HepG2 (cell line): ENCODE data around the gene RNU4-1. TPM values are rescaled to one million over a fixed set of nuclear protein-coding genes. Genes with fewer than 3 reads are reported as not detected.

Source experiments
- GRHL1 ChIP-seq: sonication (generic); formaldehyde crosslinking; conservative IDR thresholded peaks from 2 replicates; pipeline ENCODE4 v1.8.0; 2022; ENCODE audit warnings: missing genetic modification reagents
- HOXA3 ChIP-seq: sonication (generic); formaldehyde crosslinking; IDR thresholded peaks from 2 replicates; pipeline ENCODE4 v1.5.0; 2020; ENCODE audit warnings: missing genetic modification reagents
- JARID2 ChIP-seq: sonication (generic); formaldehyde crosslinking; IDR thresholded peaks from 2 replicates; pipeline ENCODE4 v1.8.1; 2023; ENCODE audit warnings: missing genetic modification reagents, inconsistent platforms; ENCODE audit not compliant: insufficient replicate concordance
- NONO ChIP-seq, 2 experiments: fragments of 450-650 bp in 1 of 2; sonication (generic) in 1 of 2; formaldehyde crosslinking in 1 of 2; IDR thresholded peaks in 1 of 2; conservative IDR thresholded peaks in 1 of 2; 2 replicates each; pipeline versions ENCODE4 v1.6.1 to v1.8.0; 2017 to 2022; ENCODE audit warnings: mild to moderate bottlenecking in 1 of 2, missing genetic modification reagents in 1 of 2, moderate library complexity in 1 of 2
- SRSF9 ChIP-seq: fragments of 200-400 bp; formaldehyde crosslinking; IDR thresholded peaks from 2 replicates; pipeline ENCODE4 v1.6.1; 2018; ENCODE audit warnings: borderline replicate concordance, mild to moderate bottlenecking, low read depth, low read length; ENCODE audit not compliant: insufficient read depth, poor library complexity, severe bottlenecking
- THAP11 ChIP-seq: IDR thresholded peaks from 2 replicates; pipeline ENCODE4 v1.6.1; 2016; ENCODE audit warnings: missing biosample characterization, missing genetic modification reagents
- ZIK1 ChIP-seq: sonication (generic); formaldehyde crosslinking; IDR thresholded peaks from 2 replicates; pipeline ENCODE4 v1.5.0; 2020; ENCODE audit warnings: mild to moderate bottlenecking, low read depth, missing genetic modification reagents, borderline replicate concordance
- ZNF326 ChIP-seq: sonication (generic); formaldehyde crosslinking; IDR thresholded peaks from 2 replicates; pipeline ENCODE4 v1.4.0; 2020; ENCODE audit warnings: missing genetic modification reagents, borderline replicate concordance
- ZNF34 ChIP-seq: sonication (generic); formaldehyde crosslinking; IDR thresholded peaks from 2 replicates; pipeline ENCODE4 v1.4.0; 2020; ENCODE audit warnings: mild to moderate bottlenecking, missing genetic modification reagents, borderline replicate concordance
- ZNF556 ChIP-seq: sonication (generic); formaldehyde crosslinking; IDR thresholded peaks from 2 replicates; pipeline ENCODE4 v1.4.0; 2020; ENCODE audit warnings: mild to moderate bottlenecking, missing genetic modification reagents, borderline replicate concordance
- ZNF773 ChIP-seq: sonication (generic); formaldehyde crosslinking; IDR thresholded peaks from 2 replicates; pipeline ENCODE4 v1.4.0; 2020; ENCODE audit warnings: missing genetic modification reagents, borderline replicate concordance
- ZNF83 ChIP-seq: sonication (generic); formaldehyde crosslinking; IDR thresholded peaks from 2 replicates; pipeline ENCODE4 v1.4.0; 2020; ENCODE audit warnings: missing genetic modification reagents, mild to moderate bottlenecking, borderline replicate concordance
- polyA plus RNA-seq, 8 experiments: library from polyadenylated mRNA; depleted of rRNA in 3 of 8; stranded (reverse) in 7 of 8; unstranded in 1 of 8; fragments of >200 nt; fragmentation: Illumina TruSeq in 4 of 8; extraction: Trizol in 4 of 8; gene quantifications; 2 replicates each; pipeline versions ENCODE4 v1.2.1 to v1.2.3, GENCODE V29; 2011 to 2016; ENCODE audit warnings: low read depth in 4 of 8, missing spikeins in 1 of 8, mixed read lengths in 1 of 8; ENCODE audit not compliant: insufficient read depth in 1 of 8
- total RNA-seq, 5 experiments: library from RNA; depleted of rRNA; stranded (reverse); fragments of >200 nt; fragmentation: Illumina TruSeq; extraction: Trizol; gene quantifications; 2 replicates each; pipeline ENCODE4 v1.2.3, GENCODE V29; 2016; ENCODE audit warnings: low read depth in 1 of 5
- TF ChIP-seq, protein P1 (sequence below): sonication (generic); formaldehyde crosslinking; IDR thresholded peaks from 2 replicates; pipeline ENCODE4 v1.5.0; 2020; ENCODE audit warnings: mild to moderate bottlenecking, missing genetic modification reagents
- TF ChIP-seq, protein P2 (sequence below): sonication (generic); formaldehyde crosslinking; IDR thresholded peaks from 2 replicates; pipeline ENCODE4 v1.9.0; 2021; ENCODE audit warnings: mild to moderate bottlenecking, missing genetic modification reagents
- TF ChIP-seq, protein P3 (sequence below): sonication (generic); formaldehyde crosslinking; IDR thresholded peaks from 2 replicates; pipeline ENCODE4 v1.5.1; 2020; ENCODE audit warnings: mild to moderate bottlenecking, missing genetic modification reagents, moderate library complexity

RNU4-1 gene
- total and polyA plus RNA-seq, 2 of the 13 experiments (the other 11 are each of a cell fraction or from before 2014, with no cell fraction given): 7,407 TPM; not detected in 1

GRCh38 chr12:120265473-120266179 is 27.4 kb downstream of the RNU4-1 start, which contains the start of gene PXN (continued):
- TF ChIP-seq ZNF326: no peak
- TF ChIP-seq ZNF34 (CRISPR knock-in tag): 0 out of 2 replicates have a peak, but pooled peaks have one; percentile 36
- no peak for TF ChIP-seq NONO (IDR thresholded peaks at IDR 0.05)
- 0 out of 2 replicates have a peak, but pooled peaks have one; percentile 16 for TF ChIP-seq NONO (CRISPR knock-in tag; conservative IDR thresholded peaks at IDR 0.05)
- peak; percentile 37; the same call in 1 of the 2 replicates for TF ChIP-seq HOXA3 (CRISPR knock-in tag)
- peak; percentile 75 for TF ChIP-seq THAP11
- no peak for TF ChIP-seq GRHL1 (CRISPR knock-in tag)
- TF ChIP-seq SRSF9: no peak
- TF ChIP-seq ZNF556 (CRISPR knock-in tag): peak; percentile 50; the same call in 1 of the 2 replicates
- no peak for TF ChIP-seq ZNF83 (CRISPR knock-in tag)
- TF ChIP-seq, protein P1, sequence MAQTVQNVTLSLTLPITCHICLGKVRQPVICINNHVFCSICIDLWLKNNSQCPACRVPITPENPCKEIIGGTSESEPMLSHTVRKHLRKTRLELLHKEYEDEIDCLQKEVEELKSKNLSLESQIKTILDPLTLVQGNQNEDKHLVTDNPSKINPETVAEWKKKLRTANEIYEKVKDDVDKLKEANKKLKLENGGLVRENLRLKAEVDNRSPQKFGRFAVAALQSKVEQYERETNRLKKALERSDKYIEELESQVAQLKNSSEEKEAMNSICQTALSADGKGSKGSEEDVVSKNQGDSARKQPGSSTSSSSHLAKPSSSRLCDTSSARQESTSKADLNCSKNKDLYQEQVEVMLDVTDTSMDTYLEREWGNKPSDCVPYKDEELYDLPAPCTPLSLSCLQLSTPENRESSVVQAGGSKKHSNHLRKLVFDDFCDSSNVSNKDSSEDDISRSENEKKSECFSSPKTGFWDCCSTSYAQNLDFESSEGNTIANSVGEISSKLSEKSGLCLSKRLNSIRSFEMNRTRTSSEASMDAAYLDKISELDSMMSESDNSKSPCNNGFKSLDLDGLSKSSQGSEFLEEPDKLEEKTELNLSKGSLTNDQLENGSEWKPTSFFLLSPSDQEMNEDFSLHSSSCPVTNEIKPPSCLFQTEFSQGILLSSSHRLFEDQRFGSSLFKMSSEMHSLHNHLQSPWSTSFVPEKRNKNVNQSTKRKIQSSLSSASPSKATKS (CRISPR knock-in tag): no peak
- peak; percentile 58; the same call in 1 of the 2 replicates for TF ChIP-seq ZIK1 (CRISPR knock-in tag)
- TF ChIP-seq, protein P2, sequence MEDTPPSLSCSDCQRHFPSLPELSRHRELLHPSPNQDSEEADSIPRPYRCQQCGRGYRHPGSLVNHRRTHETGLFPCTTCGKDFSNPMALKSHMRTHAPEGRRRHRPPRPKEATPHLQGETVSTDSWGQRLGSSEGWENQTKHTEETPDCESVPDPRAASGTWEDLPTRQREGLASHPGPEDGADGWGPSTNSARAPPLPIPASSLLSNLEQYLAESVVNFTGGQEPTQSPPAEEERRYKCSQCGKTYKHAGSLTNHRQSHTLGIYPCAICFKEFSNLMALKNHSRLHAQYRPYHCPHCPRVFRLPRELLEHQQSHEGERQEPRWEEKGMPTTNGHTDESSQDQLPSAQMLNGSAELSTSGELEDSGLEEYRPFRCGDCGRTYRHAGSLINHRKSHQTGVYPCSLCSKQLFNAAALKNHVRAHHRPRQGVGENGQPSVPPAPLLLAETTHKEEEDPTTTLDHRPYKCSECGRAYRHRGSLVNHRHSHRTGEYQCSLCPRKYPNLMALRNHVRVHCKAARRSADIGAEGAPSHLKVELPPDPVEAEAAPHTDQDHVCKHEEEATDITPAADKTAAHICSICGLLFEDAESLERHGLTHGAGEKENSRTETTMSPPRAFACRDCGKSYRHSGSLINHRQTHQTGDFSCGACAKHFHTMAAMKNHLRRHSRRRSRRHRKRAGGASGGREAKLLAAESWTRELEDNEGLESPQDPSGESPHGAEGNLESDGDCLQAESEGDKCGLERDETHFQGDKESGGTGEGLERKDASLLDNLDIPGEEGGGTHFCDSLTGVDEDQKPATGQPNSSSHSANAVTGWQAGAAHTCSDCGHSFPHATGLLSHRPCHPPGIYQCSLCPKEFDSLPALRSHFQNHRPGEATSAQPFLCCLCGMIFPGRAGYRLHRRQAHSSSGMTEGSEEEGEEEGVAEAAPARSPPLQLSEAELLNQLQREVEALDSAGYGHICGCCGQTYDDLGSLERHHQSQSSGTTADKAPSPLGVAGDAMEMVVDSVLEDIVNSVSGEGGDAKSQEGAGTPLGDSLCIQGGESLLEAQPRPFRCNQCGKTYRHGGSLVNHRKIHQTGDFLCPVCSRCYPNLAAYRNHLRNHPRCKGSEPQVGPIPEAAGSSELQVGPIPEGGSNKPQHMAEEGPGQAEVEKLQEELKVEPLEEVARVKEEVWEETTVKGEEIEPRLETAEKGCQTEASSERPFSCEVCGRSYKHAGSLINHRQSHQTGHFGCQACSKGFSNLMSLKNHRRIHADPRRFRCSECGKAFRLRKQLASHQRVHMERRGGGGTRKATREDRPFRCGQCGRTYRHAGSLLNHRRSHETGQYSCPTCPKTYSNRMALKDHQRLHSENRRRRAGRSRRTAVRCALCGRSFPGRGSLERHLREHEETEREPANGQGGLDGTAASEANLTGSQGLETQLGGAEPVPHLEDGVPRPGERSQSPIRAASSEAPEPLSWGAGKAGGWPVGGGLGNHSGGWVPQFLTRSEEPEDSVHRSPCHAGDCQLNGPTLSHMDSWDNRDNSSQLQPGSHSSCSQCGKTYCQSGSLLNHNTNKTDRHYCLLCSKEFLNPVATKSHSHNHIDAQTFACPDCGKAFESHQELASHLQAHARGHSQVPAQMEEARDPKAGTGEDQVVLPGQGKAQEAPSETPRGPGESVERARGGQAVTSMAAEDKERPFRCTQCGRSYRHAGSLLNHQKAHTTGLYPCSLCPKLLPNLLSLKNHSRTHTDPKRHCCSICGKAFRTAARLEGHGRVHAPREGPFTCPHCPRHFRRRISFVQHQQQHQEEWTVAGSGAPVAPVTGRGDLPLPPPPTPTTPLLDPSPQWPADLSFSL (CRISPR knock-in tag): no peak
- TF ChIP-seq JARID2 (CRISPR knock-in tag): no peak
- TF ChIP-seq ZNF773 (CRISPR knock-in tag): no peak
- TF ChIP-seq, protein P3, sequence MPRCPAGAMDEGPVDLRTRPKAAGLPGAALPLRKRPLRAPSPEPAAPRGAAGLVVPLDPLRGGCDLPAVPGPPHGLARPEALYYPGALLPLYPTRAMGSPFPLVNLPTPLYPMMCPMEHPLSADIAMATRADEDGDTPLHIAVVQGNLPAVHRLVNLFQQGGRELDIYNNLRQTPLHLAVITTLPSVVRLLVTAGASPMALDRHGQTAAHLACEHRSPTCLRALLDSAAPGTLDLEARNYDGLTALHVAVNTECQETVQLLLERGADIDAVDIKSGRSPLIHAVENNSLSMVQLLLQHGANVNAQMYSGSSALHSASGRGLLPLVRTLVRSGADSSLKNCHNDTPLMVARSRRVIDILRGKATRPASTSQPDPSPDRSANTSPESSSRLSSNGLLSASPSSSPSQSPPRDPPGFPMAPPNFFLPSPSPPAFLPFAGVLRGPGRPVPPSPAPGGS: no peak
